Erythroblast (primary cell): Measurements from ENCODE around the gene YTHDF1.

Experiments
- GATA1 ChIP-seq: IDR thresholded peaks from 2 replicates; pipeline ENCODE4 v1.6.1; 2011; ENCODE audit warnings: low read depth, mild to moderate bottlenecking, control low read depth, low read length, moderate library complexity
- POLR2A ChIP-seq: IDR thresholded peaks from 2 replicates; pipeline ENCODE4 v1.6.1; 2011; ENCODE audit warnings: mild to moderate bottlenecking, low read length

DNA sequence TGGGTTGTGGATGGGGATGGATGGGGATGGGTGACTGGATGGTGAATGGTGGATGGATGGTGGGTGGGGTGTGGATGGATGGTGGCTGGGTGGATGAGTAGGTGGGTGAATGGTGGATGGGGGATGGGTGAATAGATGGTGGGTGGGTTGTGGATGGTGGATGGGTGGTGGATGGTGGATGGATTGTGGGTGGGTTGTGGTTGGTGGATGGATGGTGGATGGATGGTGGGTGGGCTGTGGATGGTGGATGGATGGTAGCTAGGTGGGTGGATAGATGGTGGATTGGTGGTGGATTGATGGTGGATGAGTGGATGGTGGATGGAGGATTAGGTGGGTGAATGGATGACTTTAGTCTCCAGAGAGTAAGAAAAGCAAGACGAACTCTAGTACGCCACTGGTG, 57.6 kb downstream of the YTHDF1 start:
- no peak for TF ChIP-seq POLR2A
- no peak for TF ChIP-seq GATA1
